Urothelium cell line (cell line): ENCODE data around the gene SIGLEC7.

Source experiments
- DNase-seq: peaks from one replicate; pipeline ENCODE4 v3.0.0; 2011; ENCODE audit warnings: low spot score, mixed read lengths
- FAIRE-seq: peaks from 2 replicates; lab custom pipeline; 2011; peaks lifted over from hg19 to GRCh38; lab: Jason Lieb, UNC

SIGLEC7 gene

GRCh38 chr19:51198641-51199040 is 56.5 kb downstream of the SIGLEC7 start:
- FAIRE-seq (no peak), DNase-seq (no peak)

GRCh38 chr19:51200071-51200666 is 58.1 kb downstream of the SIGLEC7 start:
- no peak for FAIRE-seq
- no peak for DNase-seq

DNA sequence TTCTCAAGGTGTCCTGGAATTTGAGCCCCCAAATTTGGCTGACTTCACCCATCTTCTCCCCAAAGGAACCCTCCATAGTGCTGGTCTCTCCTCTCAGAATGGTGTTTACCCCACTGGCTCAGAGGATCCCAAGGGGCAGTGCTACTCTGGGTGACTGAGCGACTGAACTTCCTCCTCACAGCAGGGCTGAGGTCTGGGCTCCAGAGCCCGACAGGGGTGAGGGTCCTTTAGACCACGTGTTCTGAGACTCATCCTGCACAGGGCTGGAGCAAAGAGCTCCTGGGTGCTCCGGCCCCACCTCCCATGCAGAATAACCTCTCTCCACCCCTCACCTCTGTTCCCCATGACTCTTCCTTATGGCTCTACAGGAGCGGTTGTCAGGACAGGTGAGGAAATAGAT is 59.6 kb downstream of the SIGLEC7 start:
- no peak for FAIRE-seq
- DNase-seq = no peak
